RKO (cell line): Measurements from ENCODE around the gene DRD3.

Experiments
- DNase-seq: peaks from one replicate; pipeline ENCODE4 v3.0.0-alpha.2; 2016; ENCODE audit warnings: low spot score

The DRD3 gene

DNA sequence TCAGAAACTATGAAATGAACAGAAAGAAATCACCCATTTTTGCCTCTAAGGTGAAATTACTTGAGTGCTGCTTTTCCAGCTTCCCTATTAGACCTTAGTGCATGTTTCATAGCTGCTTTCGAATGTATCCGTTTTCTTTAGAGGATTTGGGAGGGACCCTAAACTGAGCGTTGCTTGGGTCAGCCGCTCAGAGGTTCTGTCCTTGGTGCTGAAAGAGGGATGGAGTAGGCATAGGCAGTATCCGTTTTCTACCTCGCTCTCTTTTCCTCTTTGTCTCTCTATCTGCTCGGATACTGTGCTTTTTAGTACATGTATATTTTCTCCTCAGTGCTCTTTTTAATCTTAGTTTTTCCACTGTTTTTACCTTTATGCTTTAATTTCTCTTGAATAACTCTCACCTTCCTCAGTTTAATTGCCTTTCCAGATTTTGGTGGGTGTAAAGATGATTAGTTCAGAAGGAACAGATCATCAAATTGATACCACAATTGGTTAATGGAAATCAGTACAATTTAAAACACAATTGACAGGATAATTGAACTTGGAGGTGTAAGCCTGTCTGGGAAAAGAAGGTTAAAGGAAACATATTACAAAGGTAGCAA is at the start of gene DRD3:
Gene DRD3 (minus strand): TSS at position 283 of the 599 bp plus-strand sequence. CDS start 7,060 bp downstream, outside the sequence.
- peak; percentile 41 for DNase-seq

DNA sequence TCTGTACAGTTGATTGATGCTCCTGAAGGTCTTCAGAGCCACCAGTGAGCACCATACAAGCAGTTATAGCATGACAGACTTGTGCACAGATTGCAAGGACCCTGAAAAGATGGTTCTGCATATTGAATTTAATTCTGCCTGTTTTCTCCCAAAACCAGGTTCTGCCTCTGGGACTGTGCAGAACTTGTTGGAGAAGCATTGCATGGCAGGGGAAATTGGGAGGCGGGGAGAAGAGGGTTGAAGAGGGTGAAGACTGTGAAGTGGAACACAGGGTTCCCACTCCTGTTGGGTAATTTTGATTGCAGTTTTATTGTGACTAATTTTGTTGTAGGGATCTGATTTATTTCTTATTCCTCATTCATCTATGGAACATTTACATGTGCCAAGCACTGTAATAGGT is 48.2 kb upstream of the DRD3 start:
- DNase-seq: no peak

DNA sequence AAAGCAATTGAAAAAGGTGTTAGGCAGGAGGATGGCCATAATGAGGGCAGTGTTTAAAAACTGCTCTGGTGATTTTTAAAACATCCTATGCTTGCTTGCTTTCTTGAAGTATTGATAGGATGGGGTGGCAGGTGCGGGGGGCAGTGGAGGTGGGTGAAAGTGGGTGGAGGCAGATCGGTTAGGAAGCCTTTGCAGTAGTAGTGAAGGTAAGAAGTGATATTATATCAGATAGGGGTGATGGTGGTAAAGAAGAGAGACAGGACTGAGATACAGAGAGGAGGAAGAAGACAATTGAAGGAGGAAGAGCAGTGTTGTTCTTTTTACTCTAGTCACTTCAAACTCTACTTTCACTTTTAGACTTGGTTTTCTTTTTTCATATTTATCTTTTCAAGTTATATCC is 47.5 kb upstream of the DRD3 start:
- DNase-seq: no peak

DNA sequence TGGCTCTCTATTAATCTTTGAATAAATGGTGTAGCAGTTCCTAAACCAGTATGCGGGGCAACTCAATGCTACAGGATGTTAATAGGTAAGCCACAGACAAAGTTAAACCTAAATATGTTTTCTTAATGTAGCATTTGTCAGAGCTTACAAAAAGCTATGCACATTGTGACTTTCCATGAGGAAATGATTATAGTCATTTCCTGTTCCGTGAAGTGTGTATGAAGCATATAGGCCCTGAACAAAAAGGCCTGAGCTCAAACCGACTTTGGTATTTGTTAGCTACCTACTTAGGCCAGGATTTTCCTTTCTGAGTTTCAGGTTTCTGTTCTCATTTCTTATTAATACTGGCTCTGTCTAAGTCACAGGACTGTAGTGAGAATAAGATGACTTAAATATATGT is 44.3 kb upstream of the DRD3 start:
- DNase-seq: no peak

DNA sequence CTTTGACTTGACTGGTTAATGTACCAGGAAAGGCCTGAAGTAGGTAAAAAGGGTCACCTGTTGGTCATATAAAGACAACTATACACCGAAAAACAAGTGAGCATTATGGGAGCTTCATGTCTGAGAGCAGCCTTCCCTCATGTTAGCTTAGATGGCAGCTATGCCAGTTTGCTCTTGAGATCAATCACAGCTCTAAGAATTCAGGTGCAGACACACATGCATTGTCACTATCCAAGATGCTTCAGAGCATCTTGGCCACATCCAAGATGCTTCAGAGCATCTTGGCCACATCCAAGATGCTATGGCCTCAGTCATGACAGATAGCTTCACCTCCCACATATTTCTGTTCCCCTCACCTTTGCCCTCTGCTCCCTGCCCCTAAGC is 43.0 kb upstream of the DRD3 start:
- DNase-seq: no peak

DNA sequence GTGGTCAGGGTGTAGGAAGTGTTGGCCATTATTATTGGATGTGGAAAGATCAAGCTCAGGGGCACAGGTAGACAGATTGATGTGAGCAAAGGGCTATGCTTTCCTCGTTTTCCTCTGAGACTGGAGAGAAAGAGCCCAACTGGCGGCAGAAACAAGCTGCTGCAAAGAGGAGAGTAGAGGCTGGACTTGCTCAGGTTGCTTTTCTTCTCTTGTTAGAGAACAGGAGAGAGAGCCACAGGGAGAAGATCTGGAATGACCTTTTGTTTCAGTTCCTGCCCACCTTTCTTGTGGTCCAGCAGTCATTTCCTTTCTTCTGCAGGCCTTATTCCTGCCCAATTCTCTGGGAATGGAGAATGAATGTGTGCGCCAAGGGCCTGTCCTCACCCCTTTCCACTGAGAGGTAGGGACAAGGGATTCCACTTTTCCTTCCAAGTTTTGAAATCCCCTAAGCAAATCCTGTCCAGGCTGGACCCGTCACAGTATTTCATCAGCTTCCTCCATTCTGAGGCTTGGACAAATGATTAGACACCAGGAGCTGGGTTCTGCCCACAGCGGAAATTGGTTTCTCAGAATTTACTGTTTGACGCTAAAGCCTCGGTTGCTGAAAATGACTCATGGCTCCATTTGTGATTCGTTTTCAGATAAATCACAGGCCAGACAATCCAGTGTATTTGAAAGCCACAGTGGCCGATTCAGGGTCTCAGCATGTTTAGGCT is 42.5 kb upstream of the DRD3 start:
- no peak for DNase-seq

DNA sequence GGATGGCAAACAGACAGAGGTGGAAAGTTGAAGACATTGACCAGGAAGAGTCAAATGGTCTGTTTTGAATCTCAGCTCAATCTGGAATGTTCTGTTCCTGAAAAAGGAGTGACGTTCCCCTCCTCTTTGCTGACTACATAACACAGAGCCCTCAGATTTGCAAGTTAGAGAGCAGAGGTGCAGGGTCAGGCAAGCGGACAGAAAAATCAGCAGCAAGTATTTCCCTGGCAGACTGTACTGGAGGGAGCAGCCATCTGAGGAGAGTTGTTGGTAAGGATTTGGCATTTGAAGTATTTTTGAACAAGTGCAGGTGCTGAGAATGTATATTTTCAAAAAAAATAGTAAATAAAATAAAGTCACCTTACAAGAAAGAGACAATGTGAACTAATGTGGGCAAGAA is 40.9 kb upstream of the DRD3 start:
- DNase-seq: no peak

DNA sequence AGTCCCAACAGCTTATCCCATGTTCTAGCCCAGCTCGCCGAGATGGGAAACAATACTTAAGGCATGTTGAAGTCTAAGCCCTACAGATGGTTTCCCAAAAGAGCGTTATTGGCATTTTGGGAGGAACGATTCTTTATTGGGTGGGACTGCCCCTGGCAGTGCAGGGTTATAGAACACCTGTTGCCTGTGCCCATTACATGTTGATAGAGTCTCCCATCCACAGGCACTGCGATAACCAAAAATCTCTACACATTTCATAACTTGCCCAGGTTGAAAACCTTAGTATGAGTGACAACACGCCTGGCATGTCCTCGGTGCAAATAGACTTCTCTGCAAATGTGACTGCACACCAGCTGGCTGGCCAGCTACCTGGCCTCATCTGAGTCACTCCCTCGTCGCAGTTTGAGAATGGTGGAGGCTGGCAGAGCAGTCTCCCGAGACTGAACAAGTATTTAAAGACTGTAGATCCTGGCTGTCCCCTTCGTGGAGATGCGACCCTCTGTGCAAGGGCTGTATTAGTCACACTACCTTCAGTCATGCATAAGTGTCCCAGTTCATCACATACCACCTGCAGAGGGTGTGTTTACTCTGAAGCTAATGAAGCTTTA is 39.8 kb upstream of the DRD3 start:
- DNase-seq: no peak

DNA sequence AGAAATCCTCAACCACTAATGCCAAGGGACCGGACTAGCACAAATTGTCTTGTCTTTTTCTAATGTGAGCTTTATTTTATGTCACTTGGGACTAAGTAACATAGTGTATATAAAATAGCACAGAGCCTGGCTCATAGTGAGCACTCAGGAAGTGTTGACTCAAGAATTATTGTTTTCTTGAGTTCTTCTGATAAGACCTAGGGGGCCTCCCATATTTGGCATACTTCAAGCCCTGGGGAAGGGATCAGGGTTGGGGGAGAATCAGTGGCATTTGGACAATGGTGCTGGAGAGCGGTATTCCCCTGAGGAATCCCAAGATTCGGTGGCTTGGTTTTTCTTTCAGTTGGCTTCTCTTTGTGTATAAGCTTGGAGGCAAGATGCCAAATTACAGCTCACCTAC is 39.2 kb upstream of the DRD3 start:
- no peak for DNase-seq

DNA sequence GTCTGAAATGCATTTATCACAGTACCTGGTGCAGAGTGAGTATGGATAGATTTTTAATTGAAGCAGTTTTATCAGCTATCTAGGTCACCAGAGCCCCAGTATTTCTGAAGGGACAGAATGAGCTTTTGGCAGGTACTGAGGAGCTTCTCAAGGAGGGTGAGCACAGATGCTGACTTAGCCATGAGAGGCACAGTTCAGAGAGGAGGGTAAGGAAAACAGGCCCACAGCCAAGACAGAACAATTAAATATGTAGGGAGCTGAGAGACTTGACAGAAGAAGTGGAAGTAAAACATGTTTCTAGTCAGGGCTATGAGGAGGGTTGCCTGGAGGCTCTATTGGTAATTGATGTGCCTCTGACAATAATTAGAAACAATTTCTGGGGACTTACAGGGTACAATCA is 38.4 kb upstream of the DRD3 start:
- no peak for DNase-seq

DNA sequence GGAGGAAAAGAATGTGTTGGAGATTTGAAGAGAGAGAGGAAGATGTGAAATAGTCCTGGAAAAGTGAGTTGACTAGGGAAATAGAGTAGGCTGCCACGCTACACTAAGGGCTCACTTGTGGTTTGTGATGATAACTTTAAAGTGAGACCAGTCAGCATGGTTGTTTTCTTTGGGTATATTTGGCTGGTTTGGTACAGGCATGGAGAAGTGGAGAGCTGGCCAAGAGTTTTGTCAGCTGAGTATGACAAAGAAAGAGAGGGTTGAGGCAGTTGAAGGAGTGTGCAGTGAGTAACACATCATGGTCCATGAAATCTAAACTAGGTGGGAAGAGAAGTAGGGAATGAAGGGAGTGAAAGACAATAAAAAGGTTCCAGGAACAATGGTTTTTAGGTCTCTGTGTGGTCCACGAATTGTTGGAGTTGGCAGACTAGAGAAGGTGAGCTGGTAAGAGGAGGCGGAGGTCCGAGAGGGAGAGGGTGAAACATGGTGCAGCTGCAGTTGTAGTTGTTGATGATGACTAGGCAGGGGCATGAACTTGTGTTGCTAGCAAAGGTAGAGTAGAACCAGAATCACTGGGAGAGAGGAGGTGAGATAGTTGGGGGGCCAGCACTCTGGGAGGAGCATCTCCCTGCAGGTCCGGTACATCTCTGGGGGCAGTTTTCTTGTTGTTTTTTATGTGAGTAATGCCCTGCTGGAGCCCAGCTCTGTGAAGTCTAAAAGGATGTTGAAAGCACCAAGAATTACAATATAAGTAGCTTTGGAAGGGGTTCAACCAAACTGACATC is 37.5 kb upstream of the DRD3 start:
- no peak for DNase-seq

DNA sequence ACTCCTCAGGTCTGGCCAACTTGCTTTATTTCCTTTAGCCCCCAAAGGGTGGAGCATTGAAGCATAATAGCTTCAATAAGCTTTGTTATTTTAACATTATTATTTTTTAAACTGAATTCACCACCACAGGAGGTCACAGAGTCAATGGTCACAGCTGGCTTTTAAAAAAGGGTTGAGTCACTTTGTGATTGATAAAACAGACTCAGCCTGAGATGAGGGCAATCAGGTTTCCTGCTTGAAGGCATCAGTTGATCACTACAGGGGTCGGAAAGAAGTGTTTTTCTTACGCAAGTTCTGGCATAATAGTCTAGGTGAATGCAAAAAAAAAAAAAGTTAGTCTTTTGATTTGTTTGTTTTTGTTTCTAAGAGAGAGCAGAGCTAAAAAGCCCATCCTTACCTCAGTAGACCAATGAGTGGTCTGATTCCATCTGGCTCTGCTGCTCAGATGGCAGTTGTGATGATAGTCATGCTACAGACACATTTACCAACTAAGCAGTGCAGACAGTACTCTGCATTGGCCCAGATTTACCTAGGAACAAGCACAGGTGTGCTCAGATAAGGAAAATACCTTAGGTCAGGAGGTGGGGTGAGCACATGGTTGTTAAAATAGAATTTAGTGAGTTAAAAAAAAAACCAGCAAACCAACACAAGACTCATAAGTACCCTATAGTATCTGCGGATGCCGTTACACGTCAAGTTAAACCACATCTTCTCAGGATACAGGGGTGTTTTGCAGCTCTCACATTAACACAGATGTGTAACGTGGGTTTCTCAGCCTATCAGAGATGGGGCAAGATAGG is 35.9 kb upstream of the DRD3 start:
- no peak for DNase-seq

DNA sequence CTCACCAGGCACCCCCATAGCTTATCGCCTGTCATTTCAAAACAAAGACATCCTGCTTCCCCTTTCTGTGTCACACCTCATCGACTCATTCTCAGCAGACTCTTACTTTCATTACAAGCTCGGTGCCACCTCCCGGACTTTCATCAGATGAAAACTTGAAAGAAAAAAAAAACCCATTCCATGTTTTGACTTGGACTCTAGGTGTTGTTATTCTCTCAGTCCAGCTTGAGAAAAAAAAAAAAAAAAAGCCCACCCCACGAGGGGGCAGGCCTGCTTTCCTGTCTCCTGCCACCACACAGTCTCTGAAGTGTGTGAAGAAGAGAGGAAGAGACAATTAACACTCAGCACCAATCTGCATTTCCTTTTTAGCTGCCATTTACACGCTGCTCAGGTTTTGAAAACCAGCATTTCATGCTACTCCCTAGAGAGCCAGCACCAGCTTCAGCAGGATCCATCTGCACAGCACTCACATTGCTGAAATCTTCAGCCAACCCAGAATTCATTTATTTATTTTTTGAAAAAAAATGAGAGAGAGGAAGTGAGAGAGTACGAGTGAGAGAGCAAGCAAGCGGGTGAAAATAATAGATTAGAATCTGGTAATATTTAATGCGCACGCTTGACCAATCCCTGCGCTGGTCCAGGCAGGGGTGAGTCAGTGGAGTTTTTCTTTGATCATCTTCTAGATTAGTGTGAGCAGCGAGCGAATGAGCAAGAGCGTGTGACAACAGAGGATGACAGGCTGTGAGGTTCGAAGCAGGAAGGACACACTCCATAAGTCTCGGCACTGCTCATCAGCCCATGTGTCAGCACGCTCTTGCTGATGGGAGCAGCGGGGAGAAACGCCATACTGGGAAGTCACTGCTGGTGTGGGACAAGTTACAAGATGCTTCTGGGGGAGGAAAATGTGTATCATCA is 35.0 kb upstream of the DRD3 start:
- peak; percentile 91 for DNase-seq

DNA sequence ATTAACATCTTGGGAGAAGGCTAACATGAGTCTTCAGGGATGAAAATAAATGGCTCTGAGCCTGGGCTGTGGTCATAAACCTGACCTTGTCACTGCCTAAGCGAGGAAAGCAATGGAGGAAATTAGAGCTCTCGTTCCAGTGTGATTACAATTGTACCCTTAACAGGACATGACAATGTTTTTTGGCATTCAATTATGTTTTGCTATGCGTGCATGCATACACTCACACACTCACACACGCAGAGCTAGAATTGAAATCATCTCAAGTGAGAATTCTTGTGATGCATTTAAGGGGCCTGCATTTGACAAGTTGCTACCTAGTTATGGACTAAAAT is 34.4 kb upstream of the DRD3 start:
- no peak for DNase-seq

DNA sequence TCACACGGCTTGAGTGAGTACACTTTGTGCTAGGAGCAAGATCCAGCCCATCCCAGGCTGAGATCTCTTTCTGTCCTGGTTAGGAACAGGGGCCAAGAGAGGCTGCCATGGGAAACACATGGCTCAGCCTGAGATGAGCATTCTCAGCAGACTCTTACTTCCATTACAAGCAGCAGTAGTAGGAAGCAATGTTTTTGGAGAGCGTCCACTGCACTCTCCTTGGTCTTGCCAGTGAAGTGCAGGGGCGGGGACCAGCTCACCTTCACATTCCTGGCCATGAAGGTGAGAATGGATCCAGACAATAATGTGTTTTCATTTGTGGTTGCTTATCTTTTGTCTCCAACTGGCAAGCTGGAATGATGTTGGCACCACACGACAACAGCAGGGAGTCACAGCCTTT is 33.8 kb upstream of the DRD3 start:
- DNase-seq: no peak

DNA sequence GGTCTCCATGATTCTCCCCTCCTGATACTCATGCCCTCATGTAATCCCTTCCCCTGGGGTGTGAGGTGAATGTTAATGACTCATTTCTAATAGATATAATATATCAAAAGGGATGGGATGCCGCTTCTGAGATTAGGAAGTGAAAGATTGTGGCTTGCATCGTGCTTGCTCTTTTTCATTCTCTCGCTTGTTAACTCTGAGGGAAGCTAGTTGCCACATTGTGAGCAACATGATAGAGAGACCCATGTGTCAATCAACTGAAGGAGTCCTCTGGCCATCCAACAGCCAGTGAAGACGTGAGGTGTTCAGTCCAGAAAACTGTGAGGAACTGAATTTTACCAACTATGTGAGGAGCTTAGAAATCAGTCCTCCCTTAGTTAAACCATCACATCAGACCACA is 28.9 kb upstream of the DRD3 start:
- no peak for DNase-seq

DNA sequence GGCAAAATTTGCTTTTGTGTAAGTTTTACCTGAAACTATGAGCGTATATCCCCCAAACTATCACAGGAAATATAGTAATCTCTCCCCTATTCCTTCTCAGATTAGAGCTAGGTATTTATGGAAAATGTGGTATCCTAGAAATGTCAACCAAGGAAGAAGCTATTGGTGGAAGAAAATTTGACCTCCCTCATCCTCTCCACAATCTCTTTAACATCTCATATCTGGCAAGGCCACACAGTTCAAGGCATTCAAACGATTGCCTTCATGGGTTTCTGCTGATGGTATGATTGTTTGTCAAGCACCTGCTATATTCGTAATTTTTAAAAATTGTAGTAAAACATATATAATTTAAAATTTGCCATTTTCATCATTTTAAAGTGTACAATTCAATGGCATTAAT is 27.5 kb upstream of the DRD3 start:
- no peak for DNase-seq

DNA sequence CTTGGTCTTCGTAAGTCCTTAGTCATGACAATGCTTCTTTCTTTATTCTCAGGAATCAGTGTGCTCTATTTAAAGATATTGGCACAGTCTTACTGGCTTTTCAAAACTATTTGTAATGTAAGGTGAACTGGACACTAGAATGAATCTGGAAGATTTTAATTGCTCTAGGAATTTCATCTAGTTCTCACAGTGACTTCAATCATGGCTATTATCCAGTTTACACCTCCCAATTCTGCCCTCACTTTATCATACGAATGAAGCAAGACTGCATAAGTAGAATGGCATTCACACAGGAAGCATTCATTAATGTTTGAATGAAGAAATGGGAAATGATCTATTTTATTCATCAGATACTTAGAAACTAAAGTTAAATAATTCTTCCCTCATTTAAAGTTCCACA is 26.7 kb upstream of the DRD3 start:
- DNase-seq: no peak

DNA sequence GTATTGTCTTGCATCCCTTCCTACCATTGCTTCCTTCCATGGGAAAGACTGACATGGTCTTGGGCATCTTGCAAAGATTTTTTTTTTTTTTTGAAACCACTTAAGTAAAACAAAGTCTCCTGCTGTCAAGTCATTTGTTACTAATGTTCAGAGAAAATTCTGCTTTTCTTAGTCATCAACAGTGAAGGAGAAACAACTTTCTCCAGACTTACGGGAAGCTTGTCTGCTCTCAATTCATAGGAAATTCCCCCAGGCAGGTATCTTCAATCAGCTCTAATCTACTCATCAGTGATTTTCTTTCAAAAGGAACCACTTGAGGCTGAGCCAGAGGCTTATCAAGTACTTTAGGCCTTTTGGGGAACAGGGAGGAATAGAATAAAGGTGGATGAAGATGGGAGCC is 15.9 kb upstream of the DRD3 start:
- DNase-seq: no peak

DNA sequence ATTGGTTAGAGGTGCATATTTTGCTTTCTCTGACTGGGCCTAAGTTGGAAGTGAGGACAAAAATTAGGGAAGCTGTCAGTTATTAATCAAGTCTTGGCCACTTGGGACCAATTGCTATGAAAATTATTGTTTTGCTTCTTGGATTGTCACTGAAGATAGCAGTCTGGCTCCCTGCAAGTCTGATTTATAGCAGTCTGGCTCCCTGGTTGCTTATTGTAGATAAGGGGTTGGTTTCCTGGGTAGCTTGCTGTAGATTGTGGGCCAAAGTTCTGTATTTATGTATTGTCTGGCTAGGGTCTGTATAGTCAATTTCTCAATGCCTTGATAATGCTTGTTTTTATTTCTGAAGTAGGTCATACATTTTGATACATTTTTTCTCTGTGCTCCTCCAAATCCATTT is 13.3 kb upstream of the DRD3 start:
- no peak for DNase-seq

DNA sequence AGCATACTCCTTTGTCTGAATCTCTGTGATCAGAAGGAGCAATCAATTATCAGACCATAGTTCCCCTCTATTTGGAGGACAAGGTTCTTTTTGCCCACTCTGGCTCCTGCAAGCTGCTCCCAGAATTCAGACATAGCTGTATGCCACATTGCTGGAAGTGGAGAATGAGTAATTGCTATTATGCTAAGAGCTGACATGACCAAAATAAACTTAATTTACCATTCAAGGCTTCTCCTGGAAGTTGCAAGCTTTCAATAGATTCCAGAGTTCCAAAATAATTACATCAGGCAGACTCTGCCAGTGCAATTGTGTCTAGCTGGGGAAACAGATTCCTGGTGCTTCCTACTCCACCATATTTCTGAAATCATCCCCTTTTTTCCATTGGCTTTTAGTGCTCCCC is 7.6 kb upstream of the DRD3 start:
- no peak for DNase-seq
